ENCODE results near the gene DSCAML1.
"Not testable (repeated sequence)": the region's sequence is repeated elsewhere in the genome, so short reads cannot be mapped to it uniquely, and the experiment has no call there.

Gene DSCAML1

GRCh38 chr11:117793583-117793982, 3.4 kb downstream of the DSCAML1 start:
- no peak for DNase-seq

DNA sequence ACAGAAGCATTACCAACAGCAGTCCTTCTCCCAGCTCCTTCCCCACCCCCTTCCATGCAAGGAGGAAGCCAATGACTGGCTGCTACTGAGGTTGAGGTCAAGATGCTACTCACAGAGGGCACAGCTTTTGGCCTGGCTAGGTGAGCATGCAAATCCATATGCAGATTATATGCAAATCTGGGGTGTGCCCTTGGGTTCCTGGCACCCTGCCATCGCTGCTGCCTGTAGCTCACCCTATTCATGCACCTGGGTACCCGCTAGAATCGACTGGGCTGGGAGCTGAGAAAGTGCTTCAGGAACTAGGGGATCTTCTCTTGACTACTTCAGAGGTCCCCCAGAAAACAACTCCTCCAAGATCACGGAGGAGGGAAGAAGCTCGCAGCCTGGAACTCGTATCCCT, 4.0 kb downstream of the DSCAML1 start:
- no peak for DNase-seq

- peak; percentile 28 for DNase-seq
These were observed 4.8 kb downstream of the DSCAML1 start for GRCh38 chr11:117792241-117792640.

DNA sequence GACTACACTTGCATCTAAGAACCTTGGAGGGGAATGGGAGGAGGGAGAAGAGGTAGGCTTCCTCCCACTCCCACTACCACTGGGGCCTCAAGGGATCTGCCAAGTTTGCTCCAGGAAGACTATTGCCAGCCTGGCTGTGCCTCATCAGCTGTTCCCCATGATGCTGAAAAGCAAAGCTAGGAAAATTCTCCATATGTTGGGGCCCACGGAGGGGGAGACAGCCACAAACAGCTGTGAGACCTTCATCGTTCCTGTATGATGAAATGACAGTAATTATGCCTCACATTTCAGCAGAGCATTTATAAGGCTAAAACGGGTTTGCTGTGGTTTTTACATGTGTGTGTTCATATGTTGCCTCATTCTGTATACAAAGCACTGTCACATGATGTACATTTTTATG, 6.7 kb downstream of the DSCAML1 start:
- DNase-seq, result no peak

DNA sequence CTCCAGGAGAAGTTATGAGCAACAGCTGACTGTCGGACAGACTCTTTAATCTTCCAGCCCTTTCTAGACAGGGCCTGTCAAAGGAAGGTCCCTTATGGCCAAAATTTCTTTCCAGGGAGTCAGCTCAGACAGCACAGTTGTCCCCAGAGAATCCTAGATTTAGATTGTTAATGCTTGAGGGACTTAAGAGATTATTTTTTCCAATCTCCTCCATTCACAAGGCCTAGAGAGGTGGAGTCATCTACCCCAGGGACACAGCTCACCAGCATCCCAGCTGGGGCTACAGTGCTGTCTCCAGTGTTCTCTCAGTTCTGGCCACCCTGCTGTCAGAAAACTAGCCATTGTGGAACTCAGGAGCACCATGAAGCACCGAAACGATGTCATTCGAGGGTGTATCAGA, 7.8 kb downstream of the DSCAML1 start:
- DNase-seq, result no peak

DNA sequence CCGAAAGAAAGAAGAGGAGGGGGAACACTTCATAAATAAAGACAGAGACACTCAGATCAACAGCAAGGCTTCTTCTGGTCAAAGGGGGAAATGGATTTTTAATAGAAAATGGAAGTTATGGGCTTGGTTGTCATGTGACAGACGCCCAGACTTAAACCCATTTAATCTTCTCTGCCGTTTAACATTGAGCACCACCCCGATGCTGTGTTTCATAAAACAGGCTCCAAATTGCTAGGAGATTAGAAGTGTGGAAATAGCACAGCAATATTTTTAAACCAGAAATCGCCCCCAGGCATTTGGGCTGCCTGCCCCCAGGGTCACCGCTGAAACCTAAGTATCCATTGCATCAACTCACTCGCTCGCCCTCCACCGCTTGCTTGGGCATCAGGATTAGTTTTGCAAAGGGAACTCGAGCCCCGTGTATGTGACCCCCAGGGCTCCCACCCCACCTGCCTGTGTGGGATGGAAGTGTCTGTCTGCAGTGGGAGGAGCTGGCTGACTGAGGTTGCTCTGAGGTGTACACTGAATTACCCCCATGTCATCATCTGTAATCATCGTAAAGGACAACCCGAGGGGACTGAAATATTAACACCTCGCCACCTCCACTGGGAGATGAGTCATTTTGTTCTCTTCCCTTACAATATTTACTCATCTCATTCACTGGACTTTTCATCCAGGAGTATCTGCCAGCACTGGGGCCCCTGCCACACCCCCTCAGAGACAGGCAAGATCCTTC, 10.7 kb downstream of the DSCAML1 start:
- DNase-seq, result no peak

GRCh38 chr11:117782101-117782500, 14.9 kb downstream of the DSCAML1 start:
- DNase-seq, result peak; percentile 20

DNA sequence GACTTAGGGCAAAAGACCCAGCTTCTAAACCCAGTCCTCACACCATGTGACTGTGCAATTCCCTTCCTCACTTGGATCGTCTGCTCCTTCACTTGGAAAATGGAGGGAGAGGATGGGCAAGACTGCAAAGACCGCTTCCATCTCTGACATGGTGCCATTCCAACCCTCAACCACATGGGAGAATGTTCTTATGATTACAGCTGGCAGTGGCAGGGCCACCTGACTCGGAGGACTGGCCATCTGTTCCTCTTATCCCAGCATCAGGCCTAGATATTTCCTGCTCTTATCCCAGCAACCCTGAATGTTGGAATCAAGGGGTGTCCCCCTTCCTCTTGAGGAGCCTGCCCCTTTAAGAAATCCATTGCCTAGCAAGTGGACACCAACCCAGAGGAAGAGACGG, 15.4 kb downstream of the DSCAML1 start:
- DNase-seq, result no peak

- DNase-seq, result no peak
These were observed 16.6 kb downstream of the DSCAML1 start for GRCh38 chr11:117780456-117780855.

GRCh38 chr11:117774553-117774952, 22.5 kb downstream of the DSCAML1 start:
- no peak for DNase-seq

DNA sequence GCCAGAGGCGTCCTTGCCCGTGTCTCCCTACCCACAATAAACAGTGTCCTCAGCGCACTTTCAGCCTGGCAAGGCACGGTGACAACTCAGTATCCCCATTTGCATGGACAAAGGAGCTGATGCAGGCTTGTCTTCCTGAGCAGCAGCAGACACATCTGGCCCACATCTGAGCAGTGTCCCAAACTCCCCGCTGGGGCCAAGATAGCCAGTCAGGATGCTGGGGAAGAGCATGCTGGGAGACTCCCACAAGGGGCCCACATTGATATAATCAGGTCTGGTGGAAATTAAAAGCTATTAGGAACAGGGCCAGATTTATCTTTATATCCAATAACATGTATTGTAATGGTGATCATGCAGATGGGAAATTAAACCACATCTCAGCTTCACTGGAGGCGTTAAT, 24.7 kb downstream of the DSCAML1 start:
- DNase-seq, result no peak

DNA sequence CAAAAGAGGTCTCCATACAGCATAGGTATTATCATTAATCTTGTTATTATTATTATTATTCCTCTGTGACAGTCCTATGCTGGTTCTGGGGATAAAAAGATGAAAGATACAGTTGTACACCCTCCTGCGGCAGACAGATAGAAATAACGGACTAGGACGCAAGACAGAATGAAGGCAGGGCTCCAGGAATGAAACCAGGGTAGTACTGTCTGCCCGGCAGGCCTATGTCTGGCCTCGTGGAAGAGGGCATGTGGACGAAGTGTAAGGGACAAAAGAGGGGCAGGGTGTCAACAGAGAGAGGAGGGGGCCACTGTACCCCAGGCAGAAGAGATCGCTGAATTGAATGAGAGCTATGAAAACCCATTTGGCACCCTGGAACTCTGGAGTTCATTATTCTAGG, 25.2 kb downstream of the DSCAML1 start:
- no peak for DNase-seq

DNA sequence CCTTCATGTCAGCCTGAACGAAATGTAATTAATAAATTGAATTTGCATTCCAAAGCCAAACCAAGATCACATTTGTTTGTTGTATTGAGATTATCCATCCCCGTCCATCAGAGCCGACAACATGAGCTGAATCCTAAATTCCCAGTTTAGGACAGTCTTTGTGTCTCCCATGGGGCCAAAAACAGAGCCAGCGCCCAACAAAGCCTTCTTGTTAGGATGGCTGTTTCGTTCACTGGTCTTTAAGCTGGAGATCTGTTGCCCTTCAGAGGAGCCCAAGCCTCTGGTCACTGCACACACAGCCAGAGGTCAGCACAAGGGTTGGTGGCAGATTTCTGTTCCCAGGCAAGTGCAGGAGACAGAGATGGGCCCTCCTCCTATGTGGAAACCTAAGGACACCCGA, 25.8 kb downstream of the DSCAML1 start:
- DNase-seq, result no peak

- no peak for DNase-seq
These were observed 27.0 kb downstream of the DSCAML1 start for GRCh38 chr11:117770061-117770460.

DNA sequence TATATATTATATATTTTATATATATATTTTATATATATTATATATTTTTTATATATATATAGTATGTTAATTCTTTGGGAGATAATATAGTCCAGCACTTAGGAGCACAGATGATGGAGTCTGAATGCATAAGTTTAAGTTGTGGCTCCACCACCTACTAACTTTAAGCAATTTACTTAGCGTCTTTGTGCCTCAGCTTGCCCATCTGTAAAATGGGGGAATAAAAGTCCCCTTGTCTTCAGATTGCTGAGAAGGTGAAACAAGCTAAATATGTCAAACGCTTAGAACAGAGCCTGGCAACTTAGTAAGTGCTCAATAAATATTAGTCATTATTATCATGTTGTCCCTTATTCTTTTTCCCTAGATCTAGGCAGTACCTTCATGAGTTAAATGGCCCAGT, 27.5 kb downstream of the DSCAML1 start:
- DNase-seq, result no peak

- no peak for DNase-seq
These were observed 28.5 kb downstream of the DSCAML1 start for GRCh38 chr11:117768506-117768905.

GRCh38 chr11:117767071-117767470, 29.9 kb downstream of the DSCAML1 start:
- DNase-seq, result no peak

DNA sequence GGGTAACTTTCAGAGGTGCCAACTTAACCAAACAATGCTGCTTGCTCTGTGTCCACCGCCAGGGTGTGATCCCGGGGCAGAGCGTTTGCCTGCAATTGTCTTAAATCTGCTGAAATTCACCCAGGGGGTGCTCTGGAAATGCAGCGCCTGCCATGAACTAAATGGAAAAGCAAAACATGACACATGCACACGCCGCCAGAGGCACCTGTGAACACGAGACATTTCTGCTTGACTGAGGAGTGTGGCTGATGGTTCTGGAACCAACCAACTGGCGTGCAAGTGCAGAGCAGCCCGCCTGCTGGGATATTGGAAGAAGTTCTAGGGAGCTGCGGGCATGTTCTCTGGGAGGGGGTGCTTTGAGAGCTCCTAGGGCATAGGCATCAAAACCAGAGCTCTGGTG, 30.4 kb downstream of the DSCAML1 start:
- no peak for DNase-seq

DNA sequence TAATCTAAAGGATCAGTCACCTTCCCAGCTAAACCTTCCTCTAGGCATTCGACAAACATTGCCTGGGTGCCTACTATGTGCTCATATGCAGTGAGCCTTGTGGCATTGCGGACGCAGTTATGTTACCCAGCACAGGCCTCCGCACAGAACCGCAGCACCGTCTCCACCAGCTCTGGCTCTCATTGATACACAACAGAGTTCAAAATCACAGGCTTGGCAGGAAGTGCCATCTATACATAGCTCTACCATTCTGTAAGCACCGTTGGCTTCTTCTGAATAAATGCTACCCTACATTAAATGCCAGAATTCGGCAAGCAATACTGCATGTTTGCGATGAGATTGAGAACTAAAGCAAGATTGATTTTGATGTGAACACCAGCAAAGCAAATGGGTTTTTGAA, 31.0 kb downstream of the DSCAML1 start:
- no peak for DNase-seq

DNA sequence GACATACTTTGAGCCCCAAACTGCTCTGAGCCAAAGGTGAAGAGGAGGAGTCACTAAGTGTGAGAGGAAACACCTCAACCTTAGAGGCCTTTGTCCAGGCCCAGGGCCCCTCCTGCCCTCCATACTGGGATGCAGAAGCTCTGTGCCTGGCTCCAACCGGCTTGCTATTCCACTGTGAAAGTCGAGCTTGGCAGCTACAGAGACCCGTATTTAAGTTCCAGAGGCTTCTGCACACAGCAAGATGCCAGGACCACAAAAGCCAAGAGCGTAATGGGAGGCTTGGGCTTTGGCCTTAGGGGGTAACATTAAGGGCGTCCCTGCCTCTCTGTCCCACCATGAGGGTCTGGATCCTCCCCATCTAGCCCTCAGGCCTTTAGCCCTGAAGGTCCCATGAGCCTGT, 31.9 kb downstream of the DSCAML1 start:
- no peak for DNase-seq

- not testable (repeated sequence) for DNase-seq
These were observed 33.6 kb downstream of the DSCAML1 start for GRCh38 chr11:117763465-117763864.

DNA sequence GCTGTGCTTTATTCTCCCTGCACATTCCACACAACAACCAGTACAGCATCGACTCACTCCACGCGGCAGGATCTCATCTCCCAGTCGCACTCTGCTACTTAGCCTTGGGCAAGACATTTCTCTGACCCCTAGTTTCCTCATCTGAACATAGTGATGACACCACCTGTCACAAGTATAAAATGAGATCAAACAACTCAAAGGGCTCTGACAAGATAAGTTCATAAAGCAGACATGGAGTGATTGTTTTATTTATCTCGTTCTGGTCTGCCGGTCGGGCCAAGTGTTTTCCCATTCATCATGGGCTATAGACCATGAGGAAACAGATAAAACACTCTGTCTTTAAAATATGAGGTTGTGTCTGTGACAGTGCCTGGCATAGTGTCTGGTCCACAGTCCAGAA, 35.0 kb downstream of the DSCAML1 start:
- DNase-seq, result no peak

DNA sequence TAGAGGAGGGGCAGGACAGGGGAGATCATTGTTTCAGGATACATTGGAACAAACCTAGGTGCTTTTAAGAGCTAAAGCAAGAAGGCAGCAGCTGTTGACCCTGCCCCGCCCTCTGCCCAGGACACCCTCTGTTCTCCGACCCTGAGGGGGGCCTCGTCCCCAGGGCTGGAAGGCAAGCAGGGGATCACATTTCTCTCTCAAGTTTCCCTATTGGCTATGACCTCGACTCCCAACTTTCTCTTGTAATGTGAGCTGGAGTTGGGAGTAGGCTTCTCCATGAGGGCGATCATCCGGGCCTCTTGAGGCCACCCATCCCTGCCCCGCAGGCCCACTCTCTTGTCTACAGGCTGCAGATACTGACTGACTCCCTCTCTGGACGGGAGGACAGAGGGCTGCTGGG, 37.7 kb downstream of the DSCAML1 start:
- DNase-seq, result no peak

GRCh38 chr11:117754030-117754429, 43.0 kb downstream of the DSCAML1 start:
- no peak for DNase-seq

GRCh38 chr11:117752721-117753237, 44.2 kb downstream of the DSCAML1 start:
- DNase-seq, result no peak

All from DMS153 (cell line).